HG02943 (cell line): Measurements from ENCODE around the gene MYZAP.

Experiments
- ATAC-seq: cut with Tn5 transposase; IDR thresholded peaks from one replicate; pipeline ENCODE4 v1.9.1; 2021; ENCODE audit warnings: mild to moderate bottlenecking, low read depth, moderate library complexity; ENCODE audit not compliant: unreplicated experiment

Gene MYZAP

DNA sequence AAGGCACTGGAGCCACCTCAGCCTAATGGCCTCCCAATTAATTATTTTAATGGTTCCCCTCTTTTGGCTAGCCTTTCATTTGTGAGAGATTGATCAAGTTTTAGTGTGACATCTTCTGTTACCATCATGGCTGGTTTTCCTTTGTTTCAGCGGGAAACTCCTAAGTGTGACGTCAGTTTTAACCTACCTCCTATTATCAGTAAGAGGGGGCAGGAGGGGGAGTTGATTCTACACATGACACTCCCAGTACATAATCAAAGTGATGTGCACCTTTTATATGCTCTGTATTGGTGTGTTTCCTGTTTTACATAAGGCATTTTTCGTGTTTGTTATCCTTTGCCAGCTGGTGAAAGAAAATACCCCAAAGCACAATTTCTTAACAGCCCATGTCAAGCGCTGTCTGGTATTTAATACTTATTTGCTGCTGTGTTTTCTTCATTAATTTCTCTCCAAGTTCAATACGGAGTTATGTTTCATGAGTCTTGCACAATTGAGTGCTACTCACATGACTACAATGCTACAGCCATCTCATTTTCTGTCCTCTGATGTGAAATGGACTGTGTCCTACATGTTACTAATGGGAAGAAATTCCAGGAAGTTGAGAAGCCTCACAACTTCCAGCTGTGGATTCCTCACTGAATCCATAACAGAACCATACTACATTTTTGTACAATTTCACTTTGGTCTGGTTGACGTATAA lies 62.6 kb downstream of the MYZAP start:
- ATAC-seq, result no peak

DNA sequence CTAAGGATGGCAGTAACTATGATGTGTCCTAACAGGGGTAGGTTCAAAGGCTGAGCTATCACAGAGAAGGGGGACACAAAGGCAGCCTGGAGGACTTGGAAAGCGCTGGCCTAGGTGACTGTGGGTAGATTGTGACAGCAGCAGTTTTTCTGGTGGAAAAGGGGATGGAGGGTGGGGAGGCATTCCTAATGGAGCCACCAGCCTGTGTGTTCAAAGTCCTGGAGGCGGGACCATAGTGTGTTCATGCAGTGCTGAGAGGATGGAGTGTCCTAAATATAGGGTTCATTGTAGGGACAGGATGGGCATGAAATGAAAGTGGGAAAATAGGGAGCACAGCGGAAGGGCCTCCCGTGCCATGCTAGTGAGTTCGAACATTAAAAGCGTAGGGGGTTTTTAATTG lies 63.3 kb downstream of the MYZAP start:
- no peak for ATAC-seq

DNA sequence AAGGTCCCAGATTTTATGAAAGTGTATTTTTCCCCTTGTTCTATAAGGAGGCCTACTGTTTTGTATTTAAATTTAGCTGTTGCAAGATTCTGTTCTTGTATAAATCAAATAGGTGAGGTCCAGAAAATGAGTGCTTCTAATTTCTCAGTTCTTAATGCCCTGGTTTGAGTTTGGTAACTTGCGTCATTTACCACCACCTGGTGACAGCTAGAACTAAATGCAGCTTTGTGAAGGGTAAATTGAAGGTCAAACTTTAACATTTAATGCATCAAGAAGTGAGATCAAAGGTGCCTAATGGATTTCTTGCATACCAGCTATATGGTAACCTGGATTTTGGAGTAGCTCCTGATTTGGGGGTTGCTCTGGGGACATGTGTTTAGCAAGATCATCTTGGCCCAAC lies 64.1 kb downstream of the MYZAP start:
- no peak for ATAC-seq

DNA sequence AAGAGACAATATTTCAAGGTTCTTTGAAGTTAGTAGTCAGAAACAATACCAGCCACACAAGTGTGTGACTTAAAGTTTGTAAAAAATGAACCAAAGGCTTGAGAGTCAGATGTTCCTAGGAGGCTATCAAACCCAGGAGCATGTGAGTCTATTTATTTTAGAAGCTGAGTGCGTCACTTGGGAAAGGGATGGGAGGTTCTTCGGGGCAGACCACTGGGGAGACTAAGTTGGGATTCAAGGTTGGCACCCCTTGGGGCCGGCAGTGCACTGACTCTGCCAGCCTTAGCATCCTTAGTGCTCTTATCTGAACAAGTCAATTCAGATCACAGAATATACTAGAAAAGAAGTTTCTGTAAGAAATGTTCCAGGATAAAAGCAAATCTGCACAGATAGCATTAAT lies 64.7 kb downstream of the MYZAP start:
- ATAC-seq, result no peak

DNA sequence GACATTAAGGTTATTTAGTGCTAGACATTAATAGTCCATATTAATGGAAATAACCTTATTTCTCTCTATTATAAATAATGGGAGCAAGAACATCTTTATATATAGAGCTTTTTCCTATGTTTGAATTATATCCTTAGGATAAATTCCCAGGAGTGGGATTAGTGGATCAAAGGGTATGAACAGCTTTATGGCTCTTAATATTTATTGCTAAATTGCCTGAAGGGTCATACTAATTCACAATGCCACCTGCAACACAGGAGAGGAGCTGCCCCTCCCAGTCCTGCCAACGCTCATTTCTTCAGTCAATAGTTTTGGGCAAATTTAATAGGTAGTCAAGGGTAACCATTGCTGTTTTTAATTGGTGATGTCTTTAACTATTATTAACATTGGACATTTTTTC lies 65.9 kb downstream of the MYZAP start:
- no peak for ATAC-seq

DNA sequence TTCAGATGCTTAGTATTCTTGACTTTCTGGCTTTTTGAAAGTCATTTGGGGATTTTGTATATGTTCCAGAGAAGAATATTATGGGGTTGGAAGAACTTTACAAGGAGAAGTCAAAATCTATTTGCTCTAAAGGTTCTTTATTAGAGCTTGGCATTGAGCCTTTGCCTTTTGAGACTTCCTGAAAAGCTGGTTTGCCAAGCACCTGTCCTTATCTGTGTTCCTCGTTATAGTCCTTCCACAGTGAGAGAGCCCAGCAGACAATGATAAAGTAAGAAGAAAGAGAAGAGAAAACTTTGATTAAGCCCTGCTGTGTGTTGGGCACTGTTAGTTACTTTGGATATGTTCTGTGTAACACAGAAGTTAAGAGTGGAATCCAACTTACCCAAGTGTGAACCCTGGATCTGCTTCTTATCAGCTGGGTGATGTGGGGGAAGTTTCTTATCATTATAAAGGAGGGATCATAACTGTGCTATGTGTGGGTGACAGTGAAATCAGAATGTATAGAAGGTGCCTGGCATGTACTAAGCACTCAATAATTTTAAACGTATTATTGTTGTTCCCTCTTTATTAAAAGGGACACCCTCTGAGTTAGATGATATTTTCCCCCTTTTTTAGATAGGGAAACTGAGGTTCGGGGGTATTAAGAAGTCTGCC lies 70.5 kb downstream of the MYZAP start:
- no peak for ATAC-seq

DNA sequence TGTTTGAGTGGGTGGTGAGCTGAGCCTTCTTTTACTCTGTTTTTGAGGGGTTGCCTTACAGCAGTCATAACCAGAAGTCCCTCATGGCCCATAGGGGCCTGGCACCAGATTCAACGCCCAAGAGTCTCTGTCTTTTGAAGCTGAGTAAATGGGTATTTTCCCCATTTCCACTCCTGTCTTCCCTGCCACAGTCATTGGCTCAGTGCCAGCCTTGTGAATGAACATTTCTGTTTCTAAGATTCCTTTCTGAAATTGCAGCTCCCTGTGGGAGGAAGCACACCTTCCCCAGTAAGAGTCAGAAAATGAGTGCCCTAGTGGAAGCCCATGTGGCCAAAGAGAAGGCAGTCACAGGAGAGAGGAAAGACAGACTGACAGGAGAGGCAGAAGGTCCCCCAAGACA lies 71.1 kb downstream of the MYZAP start:
- ATAC-seq, result no peak

DNA sequence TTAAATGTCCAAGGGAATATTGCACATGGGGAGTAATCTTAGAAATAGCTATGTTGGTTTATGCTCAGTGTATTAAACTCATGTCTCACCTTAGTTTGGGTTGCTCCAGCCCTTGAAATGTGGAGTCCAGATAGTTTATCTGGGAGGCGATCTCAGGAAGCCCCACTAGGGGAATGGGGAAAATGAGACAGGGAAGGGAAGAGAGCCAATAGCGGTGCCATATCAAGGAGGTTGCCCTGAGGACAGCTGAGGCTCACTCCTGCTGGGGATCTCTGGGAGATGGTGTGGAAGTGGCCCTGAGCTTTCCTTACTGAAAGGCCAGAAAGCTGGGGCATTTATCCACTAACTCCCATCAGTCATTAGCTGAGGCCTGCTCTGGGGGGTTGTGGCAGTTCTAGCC lies 71.6 kb downstream of the MYZAP start:
- no peak for ATAC-seq

DNA sequence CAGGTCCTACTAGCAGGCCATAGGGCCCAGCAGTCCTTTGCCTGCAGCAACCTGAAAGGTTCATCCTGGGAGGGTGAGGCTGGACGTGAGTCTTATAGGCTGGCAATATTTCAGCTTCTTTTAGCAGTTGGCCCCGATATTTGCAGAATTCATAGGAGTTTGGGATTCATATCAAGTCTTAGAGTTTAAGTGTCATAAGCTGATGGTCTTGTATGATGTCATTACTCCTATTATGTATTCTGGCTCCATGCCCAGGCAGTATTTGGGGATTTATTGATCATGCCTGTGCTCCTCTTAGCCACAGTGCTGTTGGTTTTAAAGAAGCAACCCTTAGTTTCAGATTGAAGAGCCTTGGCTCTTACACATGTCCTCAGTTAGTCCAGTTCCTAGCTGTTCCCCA lies 73.5 kb downstream of the MYZAP start:
- ATAC-seq, result no peak

DNA sequence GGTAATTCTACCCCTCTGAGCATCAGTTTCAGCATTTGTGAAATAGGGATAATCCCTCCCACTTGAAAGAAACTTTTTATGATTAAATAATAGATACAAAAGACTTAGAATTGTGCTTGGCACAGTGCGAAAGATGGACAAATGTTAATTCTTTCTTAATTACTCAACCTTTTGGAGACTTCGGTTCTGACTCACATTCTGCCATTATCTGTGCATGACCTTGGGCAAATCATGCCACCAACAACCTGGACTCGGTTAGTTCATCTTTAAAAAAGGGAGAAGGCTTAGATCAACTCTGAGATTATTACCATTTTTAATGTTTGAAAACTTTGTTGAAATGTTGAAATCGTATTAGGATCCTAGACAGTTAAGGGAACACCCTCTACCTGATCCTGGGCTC lies 74.2 kb downstream of the MYZAP start:
- ATAC-seq, result no peak

DNA sequence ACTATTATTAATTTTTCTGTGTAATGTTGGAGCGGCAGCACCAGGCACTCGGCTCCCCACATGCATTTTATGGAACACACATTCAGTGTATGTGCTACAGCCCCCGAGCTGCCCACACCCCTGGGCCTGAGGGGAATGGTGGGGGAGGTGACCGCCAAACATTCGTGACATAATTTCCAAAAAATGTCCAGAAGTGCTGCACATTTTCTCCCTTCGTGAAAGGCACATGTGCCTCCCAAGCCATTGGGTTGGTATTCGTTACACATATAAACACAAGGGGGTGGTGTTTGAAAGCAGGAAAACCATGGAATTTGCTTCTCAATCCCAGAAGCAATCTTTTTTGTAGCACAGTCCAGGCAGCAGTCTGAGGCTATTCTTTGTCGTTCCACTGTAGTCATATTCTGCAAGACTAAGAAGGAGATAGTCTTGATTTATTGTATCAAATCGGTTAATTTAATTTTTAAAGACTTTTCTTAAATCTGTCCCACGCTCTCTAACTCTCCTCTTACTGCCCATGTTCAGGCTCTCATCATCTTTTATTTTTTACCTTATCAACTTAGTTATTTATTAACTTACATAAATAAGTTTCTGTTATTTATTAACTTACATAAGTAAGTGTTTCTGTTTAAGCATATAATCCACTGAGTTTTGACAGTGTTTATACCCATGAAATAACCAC lies 75.6 kb downstream of the MYZAP start:
- no peak for ATAC-seq

DNA sequence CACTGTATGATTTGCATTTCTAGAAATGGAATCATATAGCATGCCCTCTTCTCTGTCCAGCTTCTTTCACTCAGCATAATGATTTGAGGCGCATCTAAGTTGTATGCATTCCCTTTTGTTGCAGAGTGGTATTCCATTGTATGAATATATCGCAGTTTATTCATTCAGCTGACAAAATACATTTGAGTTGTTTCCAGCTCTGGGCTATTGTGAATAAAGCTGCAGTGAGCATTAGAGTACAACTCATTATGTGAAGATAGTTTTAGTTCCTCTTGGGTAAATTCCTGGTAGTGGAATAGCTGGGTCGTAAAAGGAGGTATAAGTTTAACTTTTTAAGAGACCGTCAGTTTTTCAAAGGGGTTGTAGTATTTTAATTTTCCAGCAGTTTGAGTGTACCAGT lies 76.3 kb downstream of the MYZAP start:
- ATAC-seq, result no peak

DNA sequence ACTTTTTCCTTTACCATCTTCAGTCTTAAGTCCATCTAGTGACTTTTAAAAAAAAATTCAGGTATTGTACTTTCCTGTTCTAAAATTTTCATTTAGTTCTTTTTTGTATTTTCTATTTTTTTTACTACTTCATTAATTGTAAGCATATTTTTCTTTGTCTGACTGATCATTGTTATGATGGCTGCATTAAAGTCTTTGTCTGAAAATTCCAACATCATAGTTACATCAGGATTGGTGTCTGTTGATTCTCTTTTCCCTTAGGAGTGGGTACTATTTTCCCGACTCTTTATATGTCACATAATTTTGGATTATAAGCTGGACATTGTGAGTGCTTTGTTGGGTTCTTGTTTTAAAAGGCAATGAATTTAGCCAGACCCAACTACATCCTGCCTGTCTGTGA lies 79.9 kb downstream of the MYZAP start:
- ATAC-seq, result no peak

DNA sequence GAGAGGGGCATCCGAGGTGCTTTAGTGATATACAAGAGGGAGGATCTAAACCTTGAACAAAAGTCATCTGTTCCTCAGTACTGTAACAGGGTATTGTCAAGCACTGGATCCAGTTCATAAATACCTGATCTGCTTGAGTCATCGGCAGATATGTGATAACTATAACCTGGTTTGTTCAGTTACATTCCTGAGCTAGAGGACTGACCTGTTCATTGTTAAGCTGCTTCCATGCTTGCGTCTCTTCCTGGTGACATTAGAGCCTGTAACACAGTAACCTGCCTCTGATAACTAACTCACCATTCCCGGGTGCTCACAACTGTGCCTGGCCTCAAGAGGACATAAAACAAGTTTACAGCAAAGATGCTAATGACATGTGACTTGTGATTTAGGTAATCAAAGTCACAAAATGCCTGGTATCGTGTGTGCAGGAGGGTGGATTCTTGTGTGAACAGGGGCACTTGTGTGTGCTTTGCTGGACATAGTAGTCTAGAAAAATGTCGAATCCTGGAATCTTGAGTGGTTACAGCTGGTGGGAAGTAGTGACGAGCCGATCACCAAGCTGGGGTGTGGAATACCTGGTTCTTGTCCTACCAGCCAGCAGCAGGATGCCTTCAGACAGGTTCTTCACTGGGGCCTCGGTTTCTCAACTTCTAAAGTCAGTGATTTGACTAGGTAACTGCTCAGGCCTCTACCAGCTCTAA lies 83.9 kb downstream of the MYZAP start:
- ATAC-seq, result no peak

DNA sequence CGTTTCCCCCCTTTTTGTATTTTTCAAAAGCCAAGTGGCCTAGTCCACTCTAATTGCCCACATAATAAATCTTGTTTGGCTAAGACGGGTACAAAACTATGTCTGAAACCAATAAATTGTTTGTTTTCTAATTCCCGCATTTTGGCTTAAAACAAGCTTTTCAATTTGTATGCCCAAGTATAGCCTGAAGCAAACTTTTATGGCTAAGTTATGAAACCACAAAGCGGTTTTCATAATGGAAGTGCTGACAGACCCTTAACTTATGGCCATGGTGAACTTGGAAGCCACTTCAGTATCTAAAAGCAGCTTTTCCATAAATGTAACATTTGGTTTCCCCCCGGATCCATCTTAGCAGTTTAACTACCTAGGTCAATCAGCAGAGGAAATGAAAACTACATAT lies 84.9 kb downstream of the MYZAP start:
- no peak for ATAC-seq

DNA sequence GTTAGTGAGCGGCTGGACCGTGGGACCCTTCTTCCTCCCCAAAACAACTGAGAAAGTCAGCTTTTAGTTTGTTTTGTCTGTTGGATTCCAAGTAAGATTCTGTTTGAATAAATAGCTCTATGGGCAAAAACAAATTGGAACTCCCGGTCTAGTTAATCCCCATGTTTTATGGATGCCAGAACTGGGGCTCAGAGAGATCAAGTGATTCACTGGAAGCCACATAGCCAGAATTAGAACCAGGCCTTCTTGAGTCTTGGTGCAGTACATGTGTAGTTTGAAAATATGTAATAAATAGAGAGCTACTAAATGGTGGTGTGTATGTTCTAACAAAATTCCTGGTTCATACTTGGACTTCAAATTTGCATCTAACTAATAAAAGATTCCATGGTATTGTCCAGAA lies 85.5 kb downstream of the MYZAP start:
- ATAC-seq, result no peak

DNA sequence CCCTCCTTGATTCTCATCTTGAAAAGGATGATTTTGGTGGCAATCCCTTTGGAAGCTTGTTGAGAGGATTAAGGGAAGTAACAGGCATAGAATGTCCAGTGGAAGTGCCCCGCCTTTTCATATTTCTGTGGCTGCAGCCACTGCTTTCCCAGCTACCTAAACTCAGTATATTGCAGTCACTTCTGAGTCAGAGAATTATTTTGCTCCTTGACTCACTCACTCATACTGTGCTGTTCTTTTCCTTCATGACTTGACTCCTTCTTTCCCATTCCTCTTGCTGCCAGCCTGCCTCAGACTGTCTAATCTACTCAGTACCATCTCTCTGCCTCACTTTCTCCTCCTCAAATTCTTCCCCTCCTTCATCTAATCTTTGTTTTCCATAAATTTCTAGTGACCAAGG lies 88.3 kb downstream of the MYZAP start:
- ATAC-seq, result no peak

DNA sequence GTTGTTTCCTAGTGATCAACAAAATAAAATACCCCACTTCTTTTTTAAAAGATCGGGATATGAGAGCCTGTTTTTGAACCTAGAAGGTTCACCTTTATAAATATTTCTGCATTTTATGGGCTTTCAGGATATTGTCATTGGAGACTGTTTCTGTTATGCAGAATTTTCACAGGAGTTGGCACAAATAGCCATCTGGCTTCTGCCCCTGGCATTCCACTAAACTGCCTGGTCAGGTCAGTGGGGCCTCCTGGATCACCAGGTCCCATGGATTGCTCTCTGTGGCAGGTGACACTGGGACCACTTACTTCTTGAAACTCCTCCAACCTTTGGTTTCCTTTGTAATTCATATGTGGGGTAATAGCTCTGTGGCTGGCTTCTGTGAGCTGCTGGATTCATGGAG lies 89.3 kb downstream of the MYZAP start:
- ATAC-seq, result no peak

DNA sequence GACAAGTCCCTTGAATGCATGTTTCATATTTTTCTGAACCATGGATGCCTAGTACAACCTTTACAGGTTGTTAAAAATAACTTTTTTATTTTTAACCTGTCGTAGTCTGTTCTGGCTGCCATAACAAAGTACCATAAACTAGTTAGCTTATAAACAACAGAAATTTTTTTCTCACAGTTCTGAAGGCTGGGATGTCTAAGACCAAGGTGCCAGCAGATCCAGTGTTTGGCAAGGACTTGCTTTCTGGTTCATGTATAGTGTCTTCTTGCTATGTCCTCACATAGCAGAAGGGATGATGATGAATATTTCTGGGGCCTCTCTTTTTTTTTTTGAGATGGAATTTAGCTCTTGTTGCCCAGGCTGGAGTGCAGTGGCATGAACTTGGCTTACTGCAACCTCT lies 91.8 kb downstream of the MYZAP start:
- ATAC-seq, result no peak

DNA sequence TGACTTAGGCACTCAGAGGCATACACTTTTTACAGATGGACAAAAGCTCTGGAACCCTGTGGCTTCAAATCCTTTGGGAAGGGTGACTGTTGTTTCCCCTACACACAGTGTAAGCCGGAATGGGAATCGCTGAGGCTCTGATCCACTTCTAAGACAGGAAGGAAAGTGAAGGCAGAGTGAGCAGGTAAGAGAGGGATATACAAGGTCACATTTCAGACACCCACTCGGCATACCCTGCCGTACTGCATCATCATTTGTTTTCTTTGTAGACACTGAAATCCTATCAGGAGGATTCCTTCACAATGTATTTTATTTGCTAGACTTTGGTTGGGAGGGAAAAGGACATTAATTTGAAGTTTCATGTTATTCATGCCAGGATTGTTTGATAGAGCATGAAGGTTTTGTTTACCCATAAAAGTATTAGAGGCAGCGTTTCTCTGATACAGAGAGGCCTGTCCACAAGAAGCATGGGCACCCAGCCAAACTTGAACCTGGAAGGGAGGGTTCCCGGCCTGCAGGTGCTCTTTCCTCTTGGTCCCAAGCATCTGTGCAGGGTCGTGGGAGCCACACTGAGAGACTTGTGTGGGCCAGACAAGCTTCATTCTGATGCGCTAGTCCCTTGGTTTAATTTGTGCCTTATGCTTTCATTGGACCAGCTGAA lies 92.9 kb downstream of the MYZAP start:
- no peak for ATAC-seq
